AML-193 (cell line): ENCODE results near the gene TH.
"Not testable (repeated sequence)": the region's sequence is repeated elsewhere in the genome, so short reads cannot be mapped to it uniquely, and the experiment has no call there.

Experiments used
- DNase-seq, 2 experiments: peaks; one replicate each; lab custom pipeline; 2025; lab: John Stamatoyannopoulos, UW

TH gene

GRCh38 chr11:2178055-2178773 is 6.6 kb upstream of the TH start:
- DNase-seq: not testable (repeated sequence)

GRCh38 chr11:2177076-2177475 is 5.5 kb upstream of the TH start:
- no peak for DNase-seq

- no peak for DNase-seq
Observed at GRCh38 chr11:2176389-2176900, 4.8 kb upstream of the TH start.

GRCh38 chr11:2175659-2176058 is 4.0 kb upstream of the TH start:
- DNase-seq: no peak

GRCh38 chr11:2174361-2174760 is 2.7 kb upstream of the TH start:
- no peak for DNase-seq

- no peak for DNase-seq
Observed at GRCh38 chr11:2173761-2174160, 2.1 kb upstream of the TH start.

GRCh38 chr11:2173150-2173693 is 1.6 kb upstream of the TH start:
- DNase-seq: no peak

- DNase-seq: no peak
Observed at GRCh38 chr11:2172676-2173075, 1.1 kb upstream of the TH start.

- no peak for DNase-seq
Observed at GRCh38 chr11:2169626-2170570, 1.7 kb downstream of the TH start.

GRCh38 chr11:2169005-2169378 is 2.6 kb downstream of the TH start:
- no peak for DNase-seq

- DNase-seq: no peak
Observed at GRCh38 chr11:2168286-2169004, 3.2 kb downstream of the TH start.

- DNase-seq: no peak
Observed at GRCh38 chr11:2167141-2168045, 4.2 kb downstream of the TH start.

GRCh38 chr11:2166091-2166851 is 5.3 kb downstream of the TH start:
- DNase-seq: no peak

GRCh38 chr11:2165571-2165970 is 6.0 kb downstream of the TH start:
- DNase-seq: no peak

GRCh38 chr11:2164861-2165555 is 6.6 kb downstream of the TH start:
- no peak for DNase-seq

- DNase-seq: no peak
Observed at GRCh38 chr11:2164081-2164480, 7.5 kb downstream of the TH start.

GRCh38 chr11:2163428-2163978 is 8.1 kb downstream of the TH start:
- DNase-seq: no peak

- no peak for DNase-seq
Observed at GRCh38 chr11:2160736-2161259, 10.8 kb downstream of the TH start, which contains the start of gene INS. Gene INS (minus strand): TSS chr11:2161209. CDS start chr11:2160971, 238 bp downstream.
